Endothelial cell of umbilical vein (primary cell): Measurements from ENCODE around the gene SLC9C2. TPM values are rescaled to one million over a fixed set of nuclear protein-coding genes. Genes with fewer than 3 reads are reported as not detected.

Source experiments
- BruUV-seq: library from RNA; stranded (reverse); fragments of 400-500 nt; replicated peaks from 2 replicates; lab custom pipeline; 2021; lab: Mats Ljungman, UMichigan
- CTCF ChIA-PET: fragments of 300-600, 350-600 bp; sonication (Branson Sonifier 250); formaldehyde crosslinking; loops from one replicate; lab custom pipeline; 2021; ENCODE audit warnings: antibody characterized with exemption, inconsistent platforms; lab: Charles Lee
- POLR2A ChIA-PET: fragments of 300-600, 350-600 bp; sonication (Branson Sonifier 250); formaldehyde crosslinking; loops from one replicate; lab custom pipeline; 2021; ENCODE audit warnings: antibody characterized with exemption, inconsistent platforms; lab: Charles Lee
- DNase-seq: peaks from one replicate; pipeline ENCODE4 v3.0.0-alpha.2; 2011; ENCODE audit warnings: low read depth, low spot score
- FAIRE-seq: peaks from 2 replicates; lab custom pipeline; 2011; peaks lifted over from hg19 to GRCh38; lab: Jason Lieb, UNC
- H2AFZ ChIP-seq: 2 replicates; pipeline ENCODE4 v1.6.0; 2012; ENCODE audit warnings: low read depth, low read length, control low read depth, inconsistent platforms
- H3K27ac ChIP-seq: 2 replicates; pipeline ENCODE4 v1.5.1; 2011; ENCODE audit warnings: low read depth, mild to moderate bottlenecking, control low read depth, low read length, moderate library complexity; ENCODE audit not compliant: insufficient read depth
- H3K27me3 ChIP-seq, 2 experiments: 2 replicates each; pipeline versions ENCODE4 v1.6.0 to v1.6.1; 2011; ENCODE audit warnings: low read length in 2 of 2, mixed read lengths in 1 of 2; ENCODE audit not compliant: control insufficient read depth in 2 of 2, insufficient read depth in 2 of 2
- H3K36me3 ChIP-seq, 2 experiments: 2 replicates in 1 of 2; 3 replicates in 1 of 2; pipeline ENCODE4 v1.5.1; 2011; ENCODE audit warnings: low read length in 2 of 2, mild to moderate bottlenecking in 1 of 2, moderate library complexity in 1 of 2; ENCODE audit not compliant: control insufficient read depth in 2 of 2, insufficient read depth in 2 of 2; ENCODE audit errors: extremely low read depth in 1 of 2
- H3K4me1 ChIP-seq: 3 replicates; pipeline ENCODE4 v1.5.1; 2011; ENCODE audit warnings: mild to moderate bottlenecking, low read length; ENCODE audit not compliant: control insufficient read depth, insufficient read depth; ENCODE audit errors: extremely low read depth
- H3K4me2 ChIP-seq: 2 replicates; pipeline ENCODE4 v1.6.1; 2011; ENCODE audit warnings: low read length, control low read depth, mixed read lengths; ENCODE audit not compliant: insufficient read depth
- H3K4me3 ChIP-seq, 3 experiments: fragments of 200-600 bp in 1 of 3; sonication (generic), shearing (Covaris generic) in 1 of 3; replicated peaks in 1 of 3; 2 replicates each; pipeline ENCODE4 v1.5.1; 2011 to 2016; ENCODE audit warnings: control low read depth in 3 of 3, low read length in 3 of 3, mild to moderate bottlenecking in 2 of 3, inconsistent platforms in 1 of 3, low read depth in 1 of 3, moderate library complexity in 1 of 3; ENCODE audit not compliant: insufficient read depth in 1 of 3
- H3K79me2 ChIP-seq: 2 replicates; pipeline ENCODE4 v1.6.0; 2012; ENCODE audit warnings: low read length, inconsistent platforms; ENCODE audit not compliant: control insufficient read depth, insufficient read depth
- H3K9ac ChIP-seq: replicated peaks from 2 replicates; pipeline ENCODE3; 2011; ENCODE audit warnings: low read length, control low read depth; ENCODE audit not compliant: insufficient read depth; ENCODE audit errors: extremely low read depth
- H3K9me1 ChIP-seq: replicated peaks from 3 replicates; pipeline ENCODE4 v1.6.0; 2011; ENCODE audit warnings: mild to moderate bottlenecking, low read length; ENCODE audit not compliant: control insufficient read depth, insufficient read depth; ENCODE audit errors: extremely low read depth
- H3K9me3 ChIP-seq: replicated peaks from 2 replicates; pipeline ENCODE4 v1.5.1; 2012; ENCODE audit warnings: low read length, inconsistent platforms; ENCODE audit not compliant: control insufficient read depth, insufficient read depth
- H4K20me1 ChIP-seq: replicated peaks from 2 replicates; pipeline ENCODE3; 2011; ENCODE audit warnings: mild to moderate bottlenecking, low read length; ENCODE audit not compliant: control insufficient read depth, insufficient read depth; ENCODE audit errors: extremely low read depth
- CTCF ChIP-seq, 2 donors: IDR thresholded peaks; 1 replicate in 1 of 2; 2 replicates in 1 of 2; pipeline ENCODE4 v1.5.1; 2011; ENCODE audit warnings: low read length in 2 of 2, mild to moderate bottlenecking in 2 of 2, moderate library complexity in 2 of 2, control low read depth in 1 of 2, inconsistent platforms in 1 of 2, low read depth in 1 of 2; ENCODE audit not compliant: insufficient read depth in 1 of 2; ENCODE audit errors: extremely low read depth in 1 of 2
- EZH2 ChIP-seq: IDR thresholded peaks from 2 replicates; pipeline ENCODE4 v1.6.1; 2012; ENCODE audit warnings: borderline replicate concordance, low read depth, mild to moderate bottlenecking, moderate library complexity, low read length, inconsistent platforms; ENCODE audit not compliant: severe bottlenecking
- FOS ChIP-seq: IDR thresholded peaks from 2 replicates; pipeline ENCODE4 v1.6.1; 2011; ENCODE audit warnings: mild to moderate bottlenecking, low read length, moderate library complexity, borderline replicate concordance; ENCODE audit not compliant: insufficient read depth
- GATA2 ChIP-seq: IDR thresholded peaks from 2 replicates; pipeline ENCODE4 v1.7.0; 2011; ENCODE audit warnings: low read depth, mild to moderate bottlenecking, moderate library complexity, mixed read lengths, low read length; ENCODE audit not compliant: insufficient read length, insufficient read depth
- JUN ChIP-seq: IDR thresholded peaks from 2 replicates; pipeline ENCODE4 v1.6.1; 2011; ENCODE audit warnings: borderline replicate concordance, low read depth; ENCODE audit not compliant: insufficient read length, insufficient read depth
- MAX ChIP-seq: IDR thresholded peaks from 2 replicates; pipeline ENCODE4 v1.6.1; 2011; ENCODE audit not compliant: insufficient read depth, insufficient read length
- MYC ChIP-seq: IDR thresholded peaks from one replicate; pipeline ENCODE4 v1.6.1; 2011; ENCODE audit warnings: mild to moderate bottlenecking, low read depth, low read length
- POLR2AphosphoS5 ChIP-seq: IDR thresholded peaks from 2 replicates; pipeline ENCODE4 v1.6.1; 2012; ENCODE audit warnings: low read depth, mild to moderate bottlenecking, control low read depth, low read length, moderate library complexity; ENCODE audit not compliant: insufficient read depth
- dilution Hi-C: fragments of 300-500 bp; cut with MboI; formaldehyde crosslinking; loops from one replicate; pipeline ENCODE4 v1.15.0; 2019; ENCODE audit warnings: low sequenced_read_pairs; ENCODE audit not compliant: extremely low pct_ligation_motif_present
- intact Hi-C: fragments of 100-400 bp; cut with micrococcal nuclease; formaldehyde crosslinking; loops from one replicate; pipeline ENCODE4 v1.10.0; 2022
- polyA plus RNA-seq, 4 experiments: library from polyadenylated mRNA; depleted of rRNA in 3 of 4; stranded (reverse) in 3 of 4; unstranded in 1 of 4; fragments of >200 nt; gene quantifications; 2 replicates each; pipeline versions ENCODE4 v1.2.1 to v1.2.3, GENCODE V29; 2011 to 2012; ENCODE audit warnings: missing spikeins in 1 of 4
- total RNA-seq: library from RNA; stranded (reverse); gene quantifications from 2 replicates; pipeline ENCODE4 v1.2.3, GENCODE V29; 2021

SLC9C2 gene
- total and polyA plus RNA-seq, 2 donors (not counting 3 experiments of a cell fraction or from before 2014, with no cell fraction given): 0.15 TPM; not detected in 1

DNA sequence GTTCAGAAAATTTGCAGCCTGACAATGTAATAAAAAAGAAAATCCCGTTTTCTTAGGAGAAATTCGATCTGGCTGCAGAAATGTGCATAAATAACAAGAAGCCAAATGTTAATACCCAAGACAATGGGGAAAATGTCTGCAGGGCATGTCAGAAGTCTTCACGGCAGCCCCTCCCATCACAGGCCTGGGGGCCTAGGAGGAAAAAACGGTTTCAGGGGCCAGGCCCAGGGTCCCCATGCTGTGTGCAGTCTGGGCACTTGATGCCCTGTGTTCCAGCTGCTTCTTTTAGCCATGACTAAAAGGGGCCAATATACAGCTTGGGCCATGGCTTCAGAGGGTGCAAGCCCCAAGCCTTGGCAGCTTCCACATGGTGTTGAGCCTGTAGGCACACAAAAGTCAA lies 132.3 kb downstream of the SLC9C2 start:
- DNase-seq: no peak
- POLR2A ChIA-PET: no interaction called here
- Histone ChIP-seq H3K79me2 (peaks cover 4% of the 10 kb centered on the region), H4K20me1 (no peaks in the 10 kb centered on the region), H3K4me2 (no peak overlapping the region), H3K9ac (no peak overlapping the region), H3K4me1 (peaks cover 25% of the 10 kb centered on the region), H2AFZ (no peak overlapping the region), H3K27me3 (no peaks in the 10 kb centered on the region), H3K9me1 (no peaks in the 10 kb centered on the region), H3K27ac (no peak overlapping the region), H3K4me3 (no peak overlapping the region), H3K36me3 (no peaks in the 10 kb centered on the region), H3K9me3 (no peaks in the 10 kb centered on the region)
- FAIRE-seq: no peak
- TF ChIP-seq CTCF (IDR thresholded peaks at IDR 0.05; ENCODE audit: extremely low read depth in 1 of 2, insufficient read depth in 1 of 2, low read depth in 1 of 2, low read length in 2 of 2): no peak
- no peak for TF ChIP-seq GATA2
- TF ChIP-seq FOS: no peak
- no peak for TF ChIP-seq JUN
- TF ChIP-seq EZH2: no peak
- TF ChIP-seq MAX: no peak
- no peak for TF ChIP-seq MYC
- TF ChIP-seq POLR2AphosphoS5: no peak
- no TSS peak for BruUV-seq
- dilution Hi-C loops (no loop called here), intact Hi-C loops (loop anchor here (10.0 kb wide), 1 partner anchor 556 kb away; no protein-coding TSS in a partner anchor)
- CTCF ChIA-PET: no interaction called here
